ENCODE results near the gene TRPM5. TPM values are rescaled to one million over a fixed set of nuclear protein-coding genes. Genes with fewer than 3 reads are reported as not detected.

The TRPM5 gene
- polyA plus RNA-seq, 1 donor (not counting 4 experiments of a cell fraction or from before 2014, with no cell fraction given), result not detected

GRCh38 chr11:2409126-2409525, 35.2 kb downstream of the TRPM5 start:
- DNase-seq (ENCODE audit: low read depth, low spot score) (no peak), FAIRE-seq (no peak)
- Histone ChIP-seq H2AFZ (ENCODE audit: control insufficient read depth, low read length) (no peak overlapping the region), H3K27me3 (ENCODE audit: control insufficient read depth, extremely low read depth, insufficient read depth, low read length) (peaks cover 4% of the 10 kb centered on the region), H3K9me1 (ENCODE audit: control insufficient read depth, extremely low read depth, insufficient read depth, low read length) (no peaks in the 10 kb centered on the region), H3K4me1 (ENCODE audit: control insufficient read depth, extremely low read depth, insufficient read depth, low read length) (no peaks in the 10 kb centered on the region), H3K9ac (ENCODE audit: control insufficient read depth, extremely low read depth, insufficient read depth, low read length) (no peak overlapping the region), H3K36me3 (ENCODE audit: control insufficient read depth in 2 of 2, extremely low read depth in 1 of 2, insufficient read depth in 2 of 2, low read length in 2 of 2) (no peaks in the 10 kb centered on the region), H3K4me2 (ENCODE audit: control insufficient read depth, extremely low read depth, insufficient read depth, low read depth, low read length) (no peak overlapping the region), H4K20me1 (ENCODE audit: control insufficient read depth, extremely low read depth, insufficient read depth, low read length) (no peaks in the 10 kb centered on the region), H3K4me3 (ENCODE audit: control insufficient read depth in 2 of 3, extremely low read depth in 1 of 3, insufficient read depth in 2 of 3, low read depth in 1 of 3, low read length in 3 of 3) (no peak overlapping the region), H3K27ac (ENCODE audit: control insufficient read depth, insufficient read depth, low read length) (no peak overlapping the region), H3K79me2 (ENCODE audit: control insufficient read depth, insufficient read depth, low read length) (no peaks in the 10 kb centered on the region), H3K9me3 (ENCODE audit: control insufficient read depth, low read depth, low read length) (no peaks in the 10 kb centered on the region)
- TF ChIP-seq EZH2 (IDR thresholded peaks at IDR 0.05; ENCODE audit: low read length), result no peak
- TF ChIP-seq, protein P1, sequence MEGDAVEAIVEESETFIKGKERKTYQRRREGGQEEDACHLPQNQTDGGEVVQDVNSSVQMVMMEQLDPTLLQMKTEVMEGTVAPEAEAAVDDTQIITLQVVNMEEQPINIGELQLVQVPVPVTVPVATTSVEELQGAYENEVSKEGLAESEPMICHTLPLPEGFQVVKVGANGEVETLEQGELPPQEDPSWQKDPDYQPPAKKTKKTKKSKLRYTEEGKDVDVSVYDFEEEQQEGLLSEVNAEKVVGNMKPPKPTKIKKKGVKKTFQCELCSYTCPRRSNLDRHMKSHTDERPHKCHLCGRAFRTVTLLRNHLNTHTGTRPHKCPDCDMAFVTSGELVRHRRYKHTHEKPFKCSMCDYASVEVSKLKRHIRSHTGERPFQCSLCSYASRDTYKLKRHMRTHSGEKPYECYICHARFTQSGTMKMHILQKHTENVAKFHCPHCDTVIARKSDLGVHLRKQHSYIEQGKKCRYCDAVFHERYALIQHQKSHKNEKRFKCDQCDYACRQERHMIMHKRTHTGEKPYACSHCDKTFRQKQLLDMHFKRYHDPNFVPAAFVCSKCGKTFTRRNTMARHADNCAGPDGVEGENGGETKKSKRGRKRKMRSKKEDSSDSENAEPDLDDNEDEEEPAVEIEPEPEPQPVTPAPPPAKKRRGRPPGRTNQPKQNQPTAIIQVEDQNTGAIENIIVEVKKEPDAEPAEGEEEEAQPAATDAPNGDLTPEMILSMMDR (optimal IDR thresholded peaks at IDR 0.05 in 1 of 3, IDR thresholded peaks at IDR 0.05 in 1 of 3, conservative IDR thresholded peaks at IDR 0.05 in 1 of 3; ENCODE audit: extremely low read depth in 1 of 3, insufficient read depth in 2 of 3, low read length in 3 of 3), result no peak
- dilution Hi-C loops (cut with MboI; ENCODE audit: extremely low pct_ligation_motif_present, low sequenced_read_pairs), result no loop called here

- DNase-seq (ENCODE audit: low read depth, low spot score) (no peak), FAIRE-seq (no peak)
- H3K9me3 ChIP-seq (ENCODE audit: control insufficient read depth, low read depth, low read length), result no peaks in the 10 kb centered on the region
- H3K4me3 ChIP-seq (ENCODE audit: control insufficient read depth in 2 of 3, extremely low read depth in 1 of 3, insufficient read depth in 2 of 3, low read depth in 1 of 3, low read length in 3 of 3), result no peak overlapping the region
- no peaks in the 10 kb centered on the region for H3K9me1 ChIP-seq (ENCODE audit: control insufficient read depth, extremely low read depth, insufficient read depth, low read length)
- no peaks in the 10 kb centered on the region for H4K20me1 ChIP-seq (ENCODE audit: control insufficient read depth, extremely low read depth, insufficient read depth, low read length)
- H3K79me2 ChIP-seq (ENCODE audit: control insufficient read depth, insufficient read depth, low read length), result no peaks in the 10 kb centered on the region
- H2AFZ ChIP-seq (ENCODE audit: control insufficient read depth, low read length), result no peak overlapping the region
- dilution Hi-C loops (cut with MboI; ENCODE audit: extremely low pct_ligation_motif_present, low sequenced_read_pairs), result no loop called here
- H3K4me2 ChIP-seq (ENCODE audit: control insufficient read depth, extremely low read depth, insufficient read depth, low read depth, low read length), result no peak overlapping the region
- peaks cover 0 to under 1% of the 10 kb centered on the region in 2 experiments for H3K36me3 ChIP-seq (ENCODE audit: control insufficient read depth in 2 of 2, extremely low read depth in 1 of 2, insufficient read depth in 2 of 2, low read length in 2 of 2)
- H3K27me3 ChIP-seq (ENCODE audit: control insufficient read depth, extremely low read depth, insufficient read depth, low read length), result peaks cover 4% of the 10 kb centered on the region
- no peak overlapping the region for H3K9ac ChIP-seq (ENCODE audit: control insufficient read depth, extremely low read depth, insufficient read depth, low read length)
- H3K27ac ChIP-seq (ENCODE audit: control insufficient read depth, insufficient read depth, low read length), result no peak overlapping the region
- no peaks in the 10 kb centered on the region for H3K4me1 ChIP-seq (ENCODE audit: control insufficient read depth, extremely low read depth, insufficient read depth, low read length)
- TF ChIP-seq EZH2 (IDR thresholded peaks at IDR 0.05; ENCODE audit: low read length), result no peak
- TF ChIP-seq, protein P1 (optimal IDR thresholded peaks at IDR 0.05 in 1 of 3, IDR thresholded peaks at IDR 0.05 in 1 of 3, conservative IDR thresholded peaks at IDR 0.05 in 1 of 3; ENCODE audit: extremely low read depth in 1 of 3, insufficient read depth in 2 of 3, low read length in 3 of 3), result no peak
Observed at GRCh38 chr11:2408671-2409070, 35.6 kb downstream of the TRPM5 start.
